ENCODE results near the gene PAM.

GRCh38 chr5:102955488-102955887 is 200.4 kb downstream of the PAM start:
- TF ChIP-seq EZH2 (IDR thresholded peaks at IDR 0.05; ENCODE audit: borderline replicate concordance, low read depth, low read length, poor library complexity, severe bottlenecking) (no peak), CTCF (conservative IDR thresholded peaks at IDR 0.05; ENCODE audit: low read depth, low read length) (no peak)

Data from A673 (cell line).